IPS-NIHi7 (cell line): ENCODE data around the gene NDOR1.
"Not testable (repeated sequence)": the region's sequence is repeated elsewhere in the genome, so short reads cannot be mapped to it uniquely, and the experiment has no call there.

Experiments
- DNase-seq: peaks from one replicate; pipeline ENCODE4 v3.0.0; 2012; ENCODE audit warnings: mixed read lengths; ENCODE audit errors: extremely low spot score

The NDOR1 gene

GRCh38 chr9:137231372-137232039 lies 26.0 kb downstream of the NDOR1 start:
- DNase-seq: no peak

GRCh38 chr9:137232101-137232500 lies 26.6 kb downstream of the NDOR1 start:
- no peak for DNase-seq

- DNase-seq: no peak
Measured at GRCh38 chr9:137232510-137232909, 27.0 kb downstream of the NDOR1 start.

- DNase-seq: no peak
Measured at GRCh38 chr9:137233143-137233980, 27.9 kb downstream of the NDOR1 start.

GRCh38 chr9:137234055-137234697 lies 28.7 kb downstream of the NDOR1 start:
- no peak for DNase-seq

GRCh38 chr9:137234758-137235423 lies 29.4 kb downstream of the NDOR1 start:
- no peak for DNase-seq

- no peak for DNase-seq
Measured at GRCh38 chr9:137235424-137236237, 30.1 kb downstream of the NDOR1 start.

- DNase-seq: peak; percentile 94
Measured at GRCh38 chr9:137236238-137236935, 30.9 kb downstream of the NDOR1 start.

DNA sequence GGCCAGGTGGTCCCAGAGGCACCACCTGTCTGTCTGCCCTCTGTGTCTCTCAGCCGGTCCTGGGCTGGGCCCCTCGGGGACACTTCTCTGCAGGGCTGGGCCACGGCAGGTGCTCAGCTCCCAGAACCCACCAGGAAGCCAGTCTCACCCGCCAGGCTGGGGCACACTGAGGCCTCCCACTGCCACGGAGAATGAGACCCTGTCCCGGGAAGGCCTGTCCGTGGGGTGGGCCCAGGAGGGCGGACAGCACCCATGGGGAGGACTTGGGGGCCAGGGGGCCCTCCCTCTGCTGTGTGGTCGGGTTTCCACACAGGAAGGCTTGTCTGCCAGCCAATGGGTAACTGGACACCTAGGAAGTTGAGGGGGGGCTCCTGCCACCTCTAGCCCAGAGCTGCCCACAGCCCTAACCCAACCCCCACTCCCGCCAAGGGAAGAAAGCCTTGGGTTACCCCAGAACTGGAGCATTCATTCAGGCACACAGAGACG lies 31.5 kb downstream of the NDOR1 start:
- DNase-seq: no peak

- DNase-seq: no peak
Measured at GRCh38 chr9:137237759-137238726, 32.5 kb downstream of the NDOR1 start.

DNA sequence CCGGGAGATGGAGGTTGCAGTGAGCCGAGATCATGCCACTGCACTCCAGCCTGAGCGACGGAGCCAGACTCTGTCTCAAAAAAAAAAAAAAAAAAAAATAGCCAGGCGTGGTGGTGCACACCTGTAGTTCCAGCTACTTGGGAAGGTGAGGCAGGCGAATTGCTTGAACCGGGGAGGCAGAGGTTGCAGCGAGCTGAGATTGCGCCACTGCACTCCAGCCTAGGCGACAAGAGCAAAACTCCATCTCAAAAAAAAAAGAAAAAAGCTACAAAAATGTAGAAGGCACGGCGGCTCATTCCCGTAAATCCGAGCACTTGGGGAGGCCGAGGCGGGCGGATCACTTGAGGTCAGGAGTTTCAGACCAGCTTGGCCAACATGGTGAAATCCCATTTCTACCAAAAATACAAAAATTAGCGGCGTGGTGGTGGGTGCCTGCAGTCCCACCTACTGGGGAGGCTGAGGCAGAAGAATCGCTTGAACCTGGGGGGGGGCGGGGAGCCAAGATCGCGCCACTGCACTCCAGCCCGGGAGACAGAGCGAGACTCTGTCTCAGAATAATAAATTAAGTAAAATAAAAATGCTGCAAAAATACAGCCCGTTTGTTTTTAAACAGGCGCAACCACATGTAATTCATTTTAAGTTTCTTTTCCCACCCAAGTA lies 34.2 kb downstream of the NDOR1 start:
- DNase-seq: not testable (repeated sequence)

- DNase-seq: no peak
Measured at GRCh38 chr9:137240318-137240840, 34.9 kb downstream of the NDOR1 start.

DNA sequence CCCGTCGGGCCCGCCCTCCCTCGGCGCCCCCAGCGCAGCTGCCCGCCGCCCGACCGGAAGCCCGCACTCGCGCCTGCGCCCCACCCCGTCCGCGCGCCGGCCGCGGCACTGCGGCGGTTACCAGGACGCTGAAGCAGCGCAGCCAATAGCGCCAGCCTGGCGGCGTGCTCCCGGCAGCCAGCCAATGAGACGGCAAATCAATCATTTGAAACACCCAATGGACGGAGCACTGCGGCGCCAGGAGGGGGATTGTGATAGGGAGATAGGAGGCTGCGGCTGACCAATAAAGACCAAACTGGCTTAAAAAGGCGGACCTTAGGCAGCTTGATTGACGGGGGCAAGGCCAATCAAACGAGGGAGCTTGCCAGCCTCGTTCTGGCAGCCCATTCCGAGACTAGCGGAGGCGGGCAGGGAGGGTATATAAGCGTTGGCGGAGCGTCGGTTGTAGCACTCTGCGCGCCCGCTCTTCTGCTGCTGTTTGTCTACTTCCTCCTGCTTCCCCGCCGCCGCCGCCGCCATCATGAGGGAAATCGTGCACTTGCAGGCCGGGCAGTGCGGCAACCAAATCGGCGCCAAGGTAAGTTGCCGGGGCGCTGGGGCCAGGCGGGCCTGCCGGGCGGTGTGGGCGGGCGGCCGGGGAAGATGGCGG lies 35.5 kb downstream of the NDOR1 start, which contains the start of gene TUBB4B:
Gene TUBB4B, plus strand, starts transcription at position 447 of the 649 bp plus-strand sequence. Its CDS starts 74 bp downstream, at position 521.
- peak; percentile 99 for DNase-seq

- no peak for DNase-seq
Measured at GRCh38 chr9:137241490-137242268, 36.2 kb downstream of the NDOR1 start.

DNA sequence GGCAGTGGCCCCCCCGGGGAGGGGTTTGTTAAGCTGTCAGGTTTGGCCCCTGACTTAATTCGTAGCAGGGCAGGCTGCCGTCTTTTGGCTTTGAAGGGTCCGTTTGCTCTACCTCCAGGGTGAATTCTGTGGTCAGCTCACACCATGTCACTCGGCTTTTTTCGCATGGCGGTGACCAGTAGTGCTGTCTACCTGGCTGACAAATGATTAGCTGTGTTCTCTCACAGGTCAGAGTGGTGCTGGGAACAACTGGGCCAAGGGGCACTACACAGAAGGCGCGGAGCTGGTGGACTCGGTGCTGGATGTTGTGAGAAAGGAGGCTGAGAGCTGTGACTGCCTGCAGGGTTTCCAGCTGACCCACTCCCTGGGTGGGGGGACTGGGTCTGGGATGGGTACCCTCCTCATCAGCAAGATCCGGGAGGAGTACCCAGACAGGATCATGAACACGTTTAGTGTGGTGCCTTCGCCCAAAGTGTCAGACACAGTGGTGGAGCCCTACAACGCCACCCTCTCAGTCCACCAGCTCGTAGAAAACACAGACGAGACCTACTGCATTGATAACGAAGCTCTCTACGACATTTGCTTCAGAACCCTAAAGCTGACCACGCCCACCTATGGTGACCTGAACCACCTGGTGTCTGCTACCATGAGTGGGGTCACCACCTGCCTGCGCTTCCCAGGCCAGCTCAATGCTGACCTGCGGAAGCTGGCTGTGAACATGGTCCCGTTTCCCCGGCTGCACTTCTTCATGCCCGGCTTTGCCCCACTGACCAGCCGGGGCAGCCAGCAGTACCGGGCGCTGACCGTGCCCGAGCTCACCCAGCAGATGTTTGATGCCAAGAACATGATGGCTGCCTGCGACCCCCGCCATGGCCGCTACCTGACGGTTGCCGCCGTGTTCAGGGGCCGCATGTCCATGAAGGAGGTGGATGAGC lies 37.0 kb downstream of the NDOR1 start:
- no peak for DNase-seq

GRCh38 chr9:137243266-137243625 lies 37.7 kb downstream of the NDOR1 start:
- DNase-seq: not testable (repeated sequence)
